ENCODE results near the gene TFR2. TPM values are rescaled to one million over a fixed set of nuclear protein-coding genes. Genes with fewer than 3 reads are reported as not detected.

TFR2 gene
- total and polyA plus RNA-seq, 2 donors (not counting 3 experiments of a cell fraction or from before 2014, with no cell fraction given), result 0.37 to 0.60 TPM

DNA sequence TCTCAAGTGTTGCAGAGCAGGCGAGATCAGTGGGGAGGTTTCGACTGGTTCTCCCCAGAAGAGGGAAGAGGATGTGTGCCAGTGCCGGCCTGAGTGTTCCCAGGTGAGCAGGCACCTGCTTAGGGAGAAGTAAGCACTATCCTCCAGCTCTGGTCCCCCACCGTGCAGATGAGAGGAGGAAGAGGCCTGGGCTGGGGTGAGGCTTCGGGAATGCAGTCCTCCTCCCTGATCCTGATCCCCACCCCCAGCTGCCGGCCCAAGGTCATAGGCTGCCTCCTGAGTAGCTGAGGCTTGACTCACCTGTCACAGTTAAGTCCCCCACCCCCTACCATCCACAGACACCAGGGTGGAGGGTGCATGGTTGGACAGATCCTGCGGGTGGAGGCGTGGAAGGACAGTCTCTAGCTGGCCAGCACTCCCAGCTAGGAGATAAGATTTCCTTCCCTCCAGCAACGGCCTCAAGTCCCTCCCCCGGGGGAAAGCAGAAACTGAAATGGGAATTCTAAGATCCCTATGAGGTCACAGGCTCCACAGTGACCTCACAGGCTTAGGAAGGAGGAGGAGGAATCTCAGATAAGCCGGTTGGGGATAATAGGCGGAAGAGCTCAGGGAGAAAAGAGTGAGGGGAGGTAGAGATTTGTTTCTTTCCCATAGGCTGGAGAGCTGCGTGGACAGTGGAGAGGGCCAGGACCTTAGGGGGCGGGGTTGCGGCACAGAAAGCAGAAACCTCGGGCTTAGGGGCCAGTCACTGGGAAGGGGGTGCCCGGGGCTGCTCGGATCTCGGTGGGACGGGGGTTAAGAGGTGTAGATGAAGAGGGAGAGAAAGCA, 56.5 kb downstream of the TFR2 start:
- POLR2A ChIA-PET, result interaction anchor here (0.6 to 3.6 kb wide), 12 partner anchors 8 to 156 kb away, joined by 3 to 28 read pairs (median 6); partner anchors contain the start of genes GNB2, MOSPD3, POP7 and ZCWPW1
- no peaks in the 10 kb centered on the region for H3K9me3 ChIP-seq (replicated peaks; ENCODE audit: control insufficient read depth, insufficient read depth, low read length)
- H3K36me3 ChIP-seq (ENCODE audit: control insufficient read depth in 2 of 2, extremely low read depth in 1 of 2, insufficient read depth in 2 of 2, low read length in 2 of 2), result peaks cover 13 to 21% of the 10 kb centered on the region in 2 experiments
- H3K4me3 ChIP-seq (replicated peaks in 1 of 3; ENCODE audit: insufficient read depth in 1 of 3, low read depth in 1 of 3, low read length in 3 of 3), result peak overlapping the region; percentile 86 to 95 (median 93)
- peaks cover 29% of the 10 kb centered on the region for H3K79me2 ChIP-seq (ENCODE audit: control insufficient read depth, insufficient read depth, low read length)
- DNase-seq (ENCODE audit: low read depth, low spot score), result peak; percentile 68
- no TSS peak for BruUV-seq (replicated peaks)
- peak overlapping the region; percentile 65 for H3K27ac ChIP-seq (ENCODE audit: insufficient read depth, low read depth, low read length)
- peaks cover 0 to 3% of the 10 kb centered on the region in 2 experiments for H3K27me3 ChIP-seq (ENCODE audit: control insufficient read depth in 2 of 2, insufficient read depth in 2 of 2, low read length in 2 of 2)
- H3K9me1 ChIP-seq (replicated peaks; ENCODE audit: control insufficient read depth, extremely low read depth, insufficient read depth, low read length), result no peaks in the 10 kb centered on the region
- intact Hi-C loops (cut with micrococcal nuclease), result loop anchor here (2.0 to 10.0 kb wide), 3 partner anchors 46 to 280 kb away; partner anchors contain the start of genes AGFG2, GIGYF1 and TRIP6
- peak overlapping the region; percentile 92 for H3K9ac ChIP-seq (replicated peaks; ENCODE audit: extremely low read depth, insufficient read depth, low read length)
- CTCF ChIA-PET, result interaction anchor here (0.8 to 3.3 kb wide), 9 partner anchors 12 to 92 kb away, joined by 3 to 19 read pairs (median 8); partner anchors contain the start of gene MOSPD3
- TF ChIP-seq JUN (IDR thresholded peaks at IDR 0.05; ENCODE audit: borderline replicate concordance, insufficient read depth, insufficient read length, low read depth), result no peak
- no peak for TF ChIP-seq POLR2A (IDR thresholded peaks at IDR 0.05; ENCODE audit: low read depth, low read length)
- TF ChIP-seq POLR2AphosphoS5 (IDR thresholded peaks at IDR 0.05; ENCODE audit: insufficient read depth, low read depth, low read length), result no peak
- TF ChIP-seq, protein P1, sequence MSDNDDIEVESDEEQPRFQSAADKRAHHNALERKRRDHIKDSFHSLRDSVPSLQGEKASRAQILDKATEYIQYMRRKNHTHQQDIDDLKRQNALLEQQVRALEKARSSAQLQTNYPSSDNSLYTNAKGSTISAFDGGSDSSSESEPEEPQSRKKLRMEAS (IDR thresholded peaks at IDR 0.05; ENCODE audit: insufficient read depth, insufficient read length), result no peak
- H3K4me2 ChIP-seq (ENCODE audit: insufficient read depth, low read length), result peak overlapping the region; percentile 95
- peaks cover 32% of the 10 kb centered on the region for H3K4me1 ChIP-seq (ENCODE audit: control insufficient read depth, extremely low read depth, insufficient read depth, low read length)
- no peaks in the 10 kb centered on the region for H4K20me1 ChIP-seq (replicated peaks; ENCODE audit: control insufficient read depth, extremely low read depth, insufficient read depth, low read length)
- dilution Hi-C loops (cut with MboI; ENCODE audit: extremely low pct_ligation_motif_present, low sequenced_read_pairs), result no loop called here
- H2AFZ ChIP-seq (ENCODE audit: low read depth, low read length), result no peak overlapping the region
- peak; percentile 72 for FAIRE-seq
